ENCODE results near the gene SLC13A4. TPM values are rescaled to one million over a fixed set of nuclear protein-coding genes. Genes with fewer than 3 reads are reported as not detected.
"Not testable (repeated sequence)": the region's sequence is repeated elsewhere in the genome, so short reads cannot be mapped to it uniquely, and the experiment has no call there.

The SLC13A4 gene
- total RNA-seq, 1 donor from 2014 or later: not detected

- DNase-seq (ENCODE audit: low read depth in 2 of 2): no peak
Measured at GRCh38 chr7:135753616-135754413, 25.8 kb upstream of the SLC13A4 start.

DNA sequence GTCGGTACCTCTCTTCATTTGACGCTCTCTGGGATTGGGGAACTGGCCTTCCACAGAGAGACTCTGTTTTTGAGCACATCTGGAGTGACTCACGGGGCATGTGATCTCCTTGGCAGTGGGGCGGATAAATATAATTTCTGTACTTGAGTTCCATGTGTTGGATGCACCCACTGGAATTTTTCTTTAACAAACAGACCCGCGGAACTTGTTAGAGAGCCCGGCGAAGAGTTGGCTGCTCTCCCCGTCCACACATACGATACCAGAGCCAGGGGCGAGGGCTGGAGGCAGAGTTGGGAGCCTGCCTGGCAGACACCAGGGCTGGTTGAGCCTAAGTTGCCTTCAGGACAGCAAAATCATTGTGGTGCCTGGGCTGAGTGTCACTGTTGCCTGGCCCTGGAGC lies 20.8 kb upstream of the SLC13A4 start, which contains the start of gene FAM180A:
FAM180A (minus strand) TSS at position 44 of the 400 bp plus-strand sequence. CDS start 233 bp downstream, outside the sequence.
- DNase-seq (ENCODE audit: low read depth in 2 of 2): no peak

DNA sequence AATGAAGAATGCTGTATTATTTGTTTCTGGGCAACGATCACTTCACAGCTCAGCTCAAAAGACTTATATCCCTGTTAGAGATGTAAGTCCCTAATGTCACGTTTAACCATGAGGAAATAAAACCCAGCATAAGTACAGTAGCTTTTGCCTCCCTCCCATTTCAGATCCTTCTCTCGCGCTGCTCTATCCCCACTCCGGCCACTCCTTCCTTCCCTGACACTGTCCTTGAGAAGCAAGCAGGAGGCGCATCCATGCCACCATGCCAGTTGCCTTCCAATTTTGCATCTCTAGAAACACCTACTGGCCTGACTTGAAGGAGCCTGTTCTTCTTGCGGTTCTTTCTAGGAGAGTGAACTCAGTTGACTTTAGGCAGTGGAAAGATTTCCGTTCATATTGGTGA lies 19.4 kb upstream of the SLC13A4 start:
- DNase-seq (ENCODE audit: low read depth in 2 of 2): no peak

- DNase-seq (ENCODE audit: low read depth in 2 of 2): peak; percentile 58 to 80
Measured at GRCh38 chr7:135745703-135746312, 17.8 kb upstream of the SLC13A4 start.

GRCh38 chr7:135744938-135745702 lies 17.1 kb upstream of the SLC13A4 start:
- peak in 1 of 2 donors; percentile 23 for DNase-seq (ENCODE audit: low read depth in 2 of 2)

GRCh38 chr7:135743907-135744731 lies 16.1 kb upstream of the SLC13A4 start:
- no peak for DNase-seq (ENCODE audit: low read depth in 2 of 2)

DNA sequence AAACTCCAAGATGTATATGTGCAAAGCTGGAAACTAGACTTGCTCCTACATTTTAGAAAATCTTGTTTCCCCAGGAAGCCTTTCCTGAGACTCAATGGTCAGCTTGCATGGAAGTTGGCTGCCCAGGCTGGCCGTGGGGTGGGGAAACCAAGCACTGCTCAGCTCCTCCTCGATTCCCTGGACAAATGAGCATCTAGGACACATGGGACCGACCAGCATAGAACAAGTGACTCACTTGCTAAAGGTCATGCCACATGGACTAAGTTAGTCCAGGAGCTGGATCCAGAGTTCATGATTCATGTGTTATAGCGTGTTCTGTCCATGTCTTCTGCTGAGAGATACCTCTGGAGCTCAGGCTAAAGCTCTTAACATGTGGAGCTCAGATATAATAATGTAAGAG lies 14.4 kb upstream of the SLC13A4 start:
- DNase-seq (ENCODE audit: low read depth in 2 of 2): no peak

- DNase-seq (ENCODE audit: low read depth in 2 of 2): no peak
Measured at GRCh38 chr7:135741905-135742304, 13.9 kb upstream of the SLC13A4 start.

GRCh38 chr7:135740889-135741288 lies 12.9 kb upstream of the SLC13A4 start:
- DNase-seq (ENCODE audit: low read depth in 2 of 2): no peak

DNA sequence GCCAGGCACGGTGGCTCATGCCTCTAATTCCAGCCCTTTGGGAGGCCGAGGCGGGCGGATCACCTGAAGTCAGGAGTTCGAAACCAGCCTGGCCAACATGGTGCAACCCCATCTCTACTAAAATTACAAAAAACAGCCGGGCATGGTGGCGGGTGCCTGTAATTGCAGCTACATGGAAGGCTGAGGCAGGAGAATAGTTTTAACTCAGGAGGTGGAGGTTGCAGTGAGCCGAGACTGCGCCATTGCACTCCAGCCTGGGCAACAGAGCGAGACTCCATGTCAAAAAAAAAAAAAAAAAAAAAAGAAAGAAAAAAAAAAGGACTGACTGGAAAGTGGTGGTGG lies 9.3 kb upstream of the SLC13A4 start:
- not testable (repeated sequence) for DNase-seq (ENCODE audit: low read depth in 2 of 2)

GRCh38 chr7:135736586-135737305 lies 8.8 kb upstream of the SLC13A4 start:
- no peak for DNase-seq (ENCODE audit: low read depth in 2 of 2)

- DNase-seq (ENCODE audit: low read depth in 2 of 2): no peak
Measured at GRCh38 chr7:135734343-135734689, 6.3 kb upstream of the SLC13A4 start.

- no peak for DNase-seq (ENCODE audit: low read depth in 2 of 2)
Measured at GRCh38 chr7:135733603-135734342, 5.8 kb upstream of the SLC13A4 start.

- DNase-seq (ENCODE audit: low read depth in 2 of 2): no peak
Measured at GRCh38 chr7:135731131-135731530, 3.1 kb upstream of the SLC13A4 start.

DNA sequence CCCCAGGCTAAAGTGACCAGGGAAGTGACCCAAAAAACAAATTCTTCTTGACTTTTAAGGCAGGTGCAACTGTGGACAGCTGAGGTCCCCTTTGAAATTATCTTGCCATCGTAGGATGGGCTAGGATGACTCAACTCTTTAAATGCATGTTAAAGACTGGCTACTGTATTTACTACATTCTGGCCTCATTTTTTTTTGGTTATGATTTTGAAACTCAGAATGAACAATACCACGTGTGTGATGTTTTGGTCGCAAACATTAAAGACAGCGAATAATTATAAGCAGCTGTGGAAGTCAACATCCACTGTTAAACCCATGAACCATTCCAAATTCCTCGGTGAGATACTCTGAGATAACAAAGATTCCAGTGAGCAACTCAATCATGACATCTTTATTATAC lies 1.2 kb upstream of the SLC13A4 start:
- no peak for DNase-seq (ENCODE audit: low read depth in 2 of 2)

DNA sequence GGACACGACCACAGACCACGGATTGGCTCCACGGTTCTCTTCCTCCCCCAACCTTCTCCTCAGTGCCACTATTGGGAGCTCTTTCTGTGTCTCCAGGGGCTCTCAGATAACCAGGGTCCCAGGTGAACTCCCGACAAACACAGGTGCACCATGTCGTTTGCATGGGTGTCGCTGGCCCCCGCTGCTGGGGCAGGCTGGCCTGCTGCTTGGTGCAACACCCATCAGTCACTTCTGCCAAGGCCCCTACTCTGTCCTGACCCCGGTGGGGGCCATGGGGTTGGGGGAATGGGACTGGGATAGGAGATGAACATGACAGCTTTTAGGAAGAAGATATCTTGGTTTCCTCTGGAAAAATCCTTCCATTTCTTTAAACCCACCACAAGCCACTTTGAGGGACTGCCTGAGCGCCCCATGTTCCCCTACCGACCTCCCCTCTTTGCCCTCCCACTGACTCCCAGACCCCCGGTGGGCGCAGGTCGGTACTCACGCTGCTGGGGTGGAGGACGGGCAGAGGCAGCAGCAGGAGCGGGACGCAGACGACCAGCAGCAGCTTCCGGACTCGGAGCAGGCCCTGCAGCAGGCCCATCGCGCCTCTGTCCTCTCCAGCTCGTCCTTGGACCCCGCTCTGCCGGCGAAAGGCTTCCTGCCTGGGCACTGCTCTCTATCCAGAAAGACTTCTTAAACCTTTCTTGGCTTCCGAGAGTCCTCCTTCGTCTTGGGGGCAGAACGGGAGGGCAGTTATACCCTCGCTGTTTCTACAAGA lies 894 bp downstream of the SLC13A4 start:
- no peak for DNase-seq (ENCODE audit: low read depth in 2 of 2)

DNA sequence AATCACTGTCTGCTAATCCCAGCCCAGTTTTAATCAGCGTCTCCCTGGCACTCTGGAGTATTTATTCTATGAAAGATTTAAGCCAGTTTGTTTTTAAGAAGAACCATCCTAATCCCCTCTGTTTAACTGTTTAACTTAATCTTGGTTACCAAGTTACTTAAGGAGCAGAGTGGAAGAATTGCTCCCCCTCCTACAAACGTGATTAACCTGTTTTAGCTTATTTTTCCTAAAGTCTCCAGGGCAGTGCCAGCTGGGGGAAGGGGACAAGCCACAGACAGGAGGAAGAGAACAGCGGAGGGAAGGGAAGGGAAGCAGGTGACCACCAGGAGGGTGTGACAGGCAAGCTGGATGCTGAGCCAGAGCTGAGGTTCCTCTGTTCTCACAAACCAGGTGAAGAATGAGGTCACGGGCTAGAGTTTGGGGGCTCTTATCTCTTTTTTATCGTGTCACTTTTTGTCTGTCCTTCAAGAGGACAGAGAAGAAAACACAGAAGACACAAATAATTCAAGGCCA lies 1.7 kb downstream of the SLC13A4 start:
- DNase-seq (ENCODE audit: low read depth in 2 of 2): no peak

GRCh38 chr7:135723411-135723810 lies 4.6 kb downstream of the SLC13A4 start:
- no peak for DNase-seq (ENCODE audit: low read depth in 2 of 2)

GRCh38 chr7:135721198-135721820 lies 6.7 kb downstream of the SLC13A4 start:
- no peak for DNase-seq (ENCODE audit: low read depth in 2 of 2)

Data from dermis microvascular lymphatic vessel endothelial cell (primary cell).